ENCODE data around the gene PITPNM1. TPM values are rescaled to one million over a fixed set of nuclear protein-coding genes. Genes with fewer than 3 reads are reported as not detected.

Gene PITPNM1
- total RNA-seq, 2 donors from 2014 or later = 19.3 to 26.9 TPM

DNA sequence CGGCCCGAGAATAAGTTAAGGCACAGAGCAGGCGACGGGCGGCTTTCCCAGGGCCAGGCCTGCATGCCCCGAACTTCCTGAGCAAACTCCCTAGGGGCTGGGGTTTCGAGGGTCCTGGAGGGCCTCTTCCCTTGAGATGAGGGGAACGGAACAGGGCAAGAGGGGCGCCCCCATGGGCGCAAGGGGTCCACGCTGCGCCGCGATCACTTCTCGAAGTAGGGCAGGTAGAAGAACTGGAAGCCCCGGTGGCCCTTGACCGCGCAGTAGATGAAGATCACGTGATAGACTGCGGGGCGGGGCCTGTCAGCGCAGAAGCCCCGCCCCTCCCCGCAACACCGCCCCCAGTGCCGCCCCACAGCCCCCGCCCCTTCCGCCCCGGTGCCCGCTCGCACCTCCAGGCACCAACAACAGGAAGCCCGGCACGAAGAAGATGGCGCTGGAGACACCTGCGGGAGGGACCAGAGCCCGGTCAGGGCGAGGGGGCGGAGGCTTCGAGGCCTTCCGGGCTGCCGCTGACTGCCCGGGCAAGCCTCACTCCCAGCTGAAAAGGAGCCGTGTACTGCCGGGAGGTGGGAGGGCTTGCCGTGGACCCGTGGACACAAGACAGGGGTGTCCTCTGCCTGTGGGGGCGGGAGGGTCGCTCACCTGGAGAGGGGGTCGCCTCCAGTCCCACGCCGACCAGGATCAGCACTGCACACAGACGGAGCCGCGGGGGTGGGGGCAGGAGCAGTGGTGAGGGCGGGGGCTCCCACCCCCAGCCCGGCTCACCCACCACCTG is 40.6 kb downstream of the PITPNM1 start:
- H3K27me3 ChIP-seq (replicated peaks; ENCODE audit: insufficient read depth) = no peaks in the 10 kb centered on the region
- peaks cover 0 to 4% of the 10 kb centered on the region in 2 donors for H3K36me3 ChIP-seq
- H3K4me1 ChIP-seq (replicated peaks) = peaks cover 6% of the 10 kb centered on the region
- TF ChIP-seq POLR2AphosphoS5 (IDR thresholded peaks at IDR 0.05) (peak; percentile 66), POLR2A (IDR thresholded peaks at IDR 0.05) (peak; percentile 69)
- TF ChIP-seq, protein P1, sequence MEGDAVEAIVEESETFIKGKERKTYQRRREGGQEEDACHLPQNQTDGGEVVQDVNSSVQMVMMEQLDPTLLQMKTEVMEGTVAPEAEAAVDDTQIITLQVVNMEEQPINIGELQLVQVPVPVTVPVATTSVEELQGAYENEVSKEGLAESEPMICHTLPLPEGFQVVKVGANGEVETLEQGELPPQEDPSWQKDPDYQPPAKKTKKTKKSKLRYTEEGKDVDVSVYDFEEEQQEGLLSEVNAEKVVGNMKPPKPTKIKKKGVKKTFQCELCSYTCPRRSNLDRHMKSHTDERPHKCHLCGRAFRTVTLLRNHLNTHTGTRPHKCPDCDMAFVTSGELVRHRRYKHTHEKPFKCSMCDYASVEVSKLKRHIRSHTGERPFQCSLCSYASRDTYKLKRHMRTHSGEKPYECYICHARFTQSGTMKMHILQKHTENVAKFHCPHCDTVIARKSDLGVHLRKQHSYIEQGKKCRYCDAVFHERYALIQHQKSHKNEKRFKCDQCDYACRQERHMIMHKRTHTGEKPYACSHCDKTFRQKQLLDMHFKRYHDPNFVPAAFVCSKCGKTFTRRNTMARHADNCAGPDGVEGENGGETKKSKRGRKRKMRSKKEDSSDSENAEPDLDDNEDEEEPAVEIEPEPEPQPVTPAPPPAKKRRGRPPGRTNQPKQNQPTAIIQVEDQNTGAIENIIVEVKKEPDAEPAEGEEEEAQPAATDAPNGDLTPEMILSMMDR (IDR thresholded peaks at IDR 0.05) = no peak
- intact Hi-C loops (cut with DNase I) = loop anchor here (5.0 kb wide), 1 partner anchor 62 kb away; the partner anchor contains the start of genes PPP1CA and TBC1D10C
- 38% methylated on average over 35 of the region's 56 CpGs for WGBS
- DNase-seq (ENCODE audit: low spot score) = peak; percentile 85
- H3K9me3 ChIP-seq = no peaks in the 10 kb centered on the region
- peak overlapping the region; percentile 81 to 90 for H3K27ac ChIP-seq
- peak overlapping the region; percentile 26 to 43 for H3K4me3 ChIP-seq

DNA sequence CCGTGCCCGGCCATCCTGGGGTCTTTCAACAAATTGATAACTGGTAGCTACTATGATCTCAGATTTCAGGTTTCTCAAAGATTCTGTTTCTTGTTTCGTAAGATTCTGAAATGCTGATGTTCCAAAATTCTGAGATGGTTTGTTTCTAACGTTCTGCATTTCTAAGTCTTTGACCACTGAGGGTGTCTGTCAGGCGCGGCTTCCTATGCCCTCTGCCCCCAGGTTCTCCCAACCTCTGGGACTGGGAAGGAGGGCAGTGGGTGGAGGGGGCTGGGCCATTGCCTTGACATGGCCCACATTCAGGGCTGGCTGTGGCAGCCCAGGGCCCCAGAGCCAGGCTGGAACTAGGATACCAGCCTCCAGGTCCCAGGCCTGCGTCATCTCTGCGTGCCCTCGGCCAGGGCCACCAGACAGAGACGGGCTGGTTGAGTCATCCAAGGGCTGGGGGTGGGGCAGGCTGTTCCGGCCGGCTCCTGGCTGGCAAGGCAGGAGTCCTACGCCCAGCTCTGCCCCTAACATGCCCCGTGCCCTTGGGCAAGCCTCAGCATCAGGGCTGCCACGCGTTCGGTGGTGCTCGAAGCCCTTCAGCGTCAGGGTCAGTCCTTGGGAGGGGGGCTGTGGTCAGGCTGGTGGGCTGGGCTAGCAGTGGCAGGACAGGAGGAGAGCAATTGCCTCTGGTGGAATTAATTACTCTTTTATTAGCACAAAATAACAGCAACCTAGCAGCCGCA is 41.3 kb downstream of the PITPNM1 start:
- WGBS = 86% methylated on average over 17 of the region's 20 CpGs
- peak overlapping the region; percentile 81 to 90 for H3K27ac ChIP-seq
- TF ChIP-seq POLR2AphosphoS5 (IDR thresholded peaks at IDR 0.05) (no peak), POLR2A (IDR thresholded peaks at IDR 0.05) (no peak)
- TF ChIP-seq, protein P1 (IDR thresholded peaks at IDR 0.05) = no peak
- intact Hi-C loops (cut with DNase I) = no loop called here
- peaks cover 6% of the 10 kb centered on the region for H3K4me1 ChIP-seq (replicated peaks)
- H3K9me3 ChIP-seq = no peaks in the 10 kb centered on the region
- H3K4me3 ChIP-seq = peak overlapping the region in 1 of 2 donors; percentile 43
- peaks cover 0 to 4% of the 10 kb centered on the region in 2 donors for H3K36me3 ChIP-seq
- H3K27me3 ChIP-seq (replicated peaks; ENCODE audit: insufficient read depth) = no peaks in the 10 kb centered on the region
- DNase-seq (ENCODE audit: low spot score) = no peak

GRCh38 chr11:67463186-67463585 is 42.0 kb downstream of the PITPNM1 start:
- Histone ChIP-seq H3K4me1 (replicated peaks) (peaks cover 6% of the 10 kb centered on the region), H3K27me3 (replicated peaks; ENCODE audit: insufficient read depth) (no peaks in the 10 kb centered on the region), H3K9me3 (no peaks in the 10 kb centered on the region), H3K4me3 (no peak overlapping the region), H3K36me3 (peaks cover 0 to 4% of the 10 kb centered on the region in 2 donors), H3K27ac (no peak overlapping the region)
- intact Hi-C loops (cut with DNase I) = no loop called here
- WGBS = 90% methylated on average over 10 of the region's 10 CpGs
- TF ChIP-seq POLR2AphosphoS5 (IDR thresholded peaks at IDR 0.05) = no peak
- TF ChIP-seq POLR2A (IDR thresholded peaks at IDR 0.05) = no peak
- TF ChIP-seq, protein P1 (IDR thresholded peaks at IDR 0.05) = no peak
- DNase-seq (ENCODE audit: low spot score) = no peak

GRCh38 chr11:67458266-67458665 is 46.9 kb downstream of the PITPNM1 start:
- no peak overlapping the region for H3K4me3 ChIP-seq
- no peaks in the 10 kb centered on the region for H3K36me3 ChIP-seq
- 86% methylated on average over 19 of the region's 19 CpGs for WGBS
- no peak for TF ChIP-seq POLR2AphosphoS5 (IDR thresholded peaks at IDR 0.05)
- TF ChIP-seq, protein P1 (IDR thresholded peaks at IDR 0.05) = no peak
- TF ChIP-seq POLR2A (IDR thresholded peaks at IDR 0.05) = no peak
- DNase-seq (ENCODE audit: low spot score) = no peak
- H3K4me1 ChIP-seq (replicated peaks) = no peaks in the 10 kb centered on the region
- intact Hi-C loops (cut with DNase I) = no loop called here
- H3K27ac ChIP-seq = no peak overlapping the region
- no peaks in the 10 kb centered on the region for H3K27me3 ChIP-seq (replicated peaks; ENCODE audit: insufficient read depth)
- H3K9me3 ChIP-seq = no peaks in the 10 kb centered on the region

All from prostate gland (tissue), 2 donors.